Activated effector memory CD4-positive, alpha-beta T cell treated with Interleukin-2 at 50 U/mL for 16 hours (primary cell): ENCODE data around the gene NAT14.
"Not testable (repeated sequence)": the region's sequence is repeated elsewhere in the genome, so short reads cannot be mapped to it uniquely, and the experiment has no call there.

Experiments
- DNase-seq: peaks from one replicate; pipeline ENCODE4 v3.0.0-alpha.2; 2020

The NAT14 gene

GRCh38 chr19:55487924-55488687 is 3.1 kb downstream of the NAT14 start, which contains the start of gene SSC5D:
Gene SSC5D (plus strand): TSS chr19:55488436. CDS start chr19:55488590, 154 bp downstream.
- DNase-seq = no peak

DNA sequence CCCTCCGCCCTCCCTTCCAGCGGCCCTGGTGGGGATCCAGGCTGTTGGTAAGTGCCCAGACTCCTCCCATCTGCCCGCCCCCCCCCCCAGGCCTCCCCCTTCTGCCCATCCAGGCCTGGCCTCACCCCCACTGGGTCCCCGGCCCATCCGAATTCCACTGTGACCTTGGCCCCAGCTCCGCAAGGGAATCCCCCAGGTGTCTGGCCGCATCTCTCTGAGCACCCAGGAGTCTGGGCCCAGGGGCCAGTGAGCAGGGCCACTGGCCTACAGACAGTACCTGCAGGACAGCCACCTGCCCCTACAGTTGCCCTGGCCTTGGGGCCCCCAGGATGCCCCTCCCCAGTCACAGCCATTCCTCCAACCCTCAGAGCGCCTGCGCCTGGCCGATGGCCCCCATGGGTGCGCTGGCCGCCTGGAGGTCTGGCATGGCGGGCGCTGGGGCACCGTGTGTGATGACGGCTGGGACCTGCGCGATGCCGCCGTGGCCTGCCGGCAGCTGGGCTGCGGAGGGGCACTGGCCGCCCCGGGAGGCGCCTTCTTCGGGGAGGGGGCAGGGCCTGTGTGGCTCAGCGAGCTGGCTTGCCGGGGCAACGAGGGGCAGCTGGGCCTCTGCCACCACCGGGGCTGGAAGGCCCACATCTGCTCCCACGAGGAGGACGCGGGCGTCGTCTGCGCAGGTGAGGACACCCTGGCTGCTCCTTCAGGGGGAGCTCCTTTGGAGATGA is 4.2 kb downstream of the NAT14 start:
- DNase-seq = no peak

GRCh38 chr19:55489711-55490477 is 4.9 kb downstream of the NAT14 start:
- no peak for DNase-seq

- DNase-seq = no peak
Observed at GRCh38 chr19:55490478-55491432, 5.8 kb downstream of the NAT14 start.

DNA sequence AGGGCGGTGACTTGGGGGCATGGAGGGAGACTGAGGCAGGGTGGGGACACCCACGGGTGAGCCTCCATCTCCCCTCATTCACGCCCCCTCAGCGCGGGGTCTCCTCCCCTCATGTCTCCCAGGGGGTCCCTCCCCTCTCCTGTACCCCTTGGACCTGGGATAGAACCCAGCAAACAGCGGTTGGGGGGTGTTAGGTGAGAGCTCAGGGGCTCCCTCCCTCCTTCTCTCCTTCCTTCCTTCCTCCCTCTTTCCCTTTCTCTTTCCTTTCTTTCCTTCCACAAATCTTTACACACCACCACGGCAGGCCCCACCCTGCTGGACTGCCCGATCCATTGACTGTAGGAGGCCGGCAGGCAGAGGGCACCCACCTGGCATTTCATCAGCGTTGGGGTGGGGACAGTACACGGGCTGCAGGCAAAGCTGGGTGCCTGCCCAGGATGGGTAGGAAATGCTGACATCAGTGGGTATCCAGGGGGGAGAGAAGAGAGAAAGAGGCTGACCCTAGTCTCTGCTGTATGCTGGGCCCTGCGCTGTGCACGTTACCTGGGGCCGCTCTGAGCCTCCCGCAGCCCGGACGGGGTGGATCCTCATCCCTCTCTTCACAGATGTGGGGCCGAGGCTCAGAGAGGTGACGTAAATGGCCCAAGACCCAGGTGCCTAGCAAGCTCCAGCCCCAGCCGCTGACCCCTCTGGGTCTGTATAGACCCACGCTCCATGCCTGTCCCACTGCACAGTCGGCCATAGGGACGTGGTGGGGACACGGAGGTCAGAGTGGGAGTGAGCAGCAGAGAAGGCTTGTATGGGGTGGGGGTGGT is 6.8 kb downstream of the NAT14 start:
- DNase-seq = no peak

DNA sequence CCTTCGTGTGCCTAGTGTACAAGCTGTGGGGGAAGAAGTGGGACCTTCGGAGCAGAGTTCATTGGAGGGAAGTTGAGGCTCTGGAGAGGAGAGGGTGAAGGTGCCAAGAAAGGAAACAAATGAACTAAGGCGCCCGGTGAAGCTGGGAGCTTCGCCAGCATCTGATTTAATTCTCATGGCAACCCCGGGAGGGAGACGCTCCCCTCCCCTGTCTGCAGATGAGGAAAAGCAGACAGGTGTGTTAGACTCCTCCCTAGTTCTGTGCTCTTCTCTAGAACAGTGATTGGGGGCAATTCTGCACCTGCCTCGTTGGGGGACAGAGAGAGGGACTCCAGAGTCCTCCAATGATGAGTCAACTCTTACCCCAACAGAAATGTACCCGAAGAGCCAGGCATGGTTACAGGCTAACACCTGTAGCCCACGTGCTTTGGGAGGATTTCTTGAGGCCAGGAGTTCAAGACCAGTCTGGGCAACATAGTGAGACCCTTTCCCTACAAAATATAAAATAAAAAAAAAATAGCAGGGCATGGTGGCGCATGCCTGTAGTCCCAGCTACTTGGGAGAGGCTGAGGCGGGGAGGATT is 7.5 kb downstream of the NAT14 start:
- DNase-seq = no peak

- DNase-seq = no peak
Observed at GRCh38 chr19:55493052-55493644, 8.2 kb downstream of the NAT14 start.

- DNase-seq = no peak
Observed at GRCh38 chr19:55493645-55494171, 8.7 kb downstream of the NAT14 start.

GRCh38 chr19:55494172-55494761 is 9.3 kb downstream of the NAT14 start:
- no peak for DNase-seq

GRCh38 chr19:55495646-55496349 is 10.8 kb downstream of the NAT14 start:
- no peak for DNase-seq

- not testable (repeated sequence) for DNase-seq
Observed at GRCh38 chr19:55496820-55497219, 11.8 kb downstream of the NAT14 start.

DNA sequence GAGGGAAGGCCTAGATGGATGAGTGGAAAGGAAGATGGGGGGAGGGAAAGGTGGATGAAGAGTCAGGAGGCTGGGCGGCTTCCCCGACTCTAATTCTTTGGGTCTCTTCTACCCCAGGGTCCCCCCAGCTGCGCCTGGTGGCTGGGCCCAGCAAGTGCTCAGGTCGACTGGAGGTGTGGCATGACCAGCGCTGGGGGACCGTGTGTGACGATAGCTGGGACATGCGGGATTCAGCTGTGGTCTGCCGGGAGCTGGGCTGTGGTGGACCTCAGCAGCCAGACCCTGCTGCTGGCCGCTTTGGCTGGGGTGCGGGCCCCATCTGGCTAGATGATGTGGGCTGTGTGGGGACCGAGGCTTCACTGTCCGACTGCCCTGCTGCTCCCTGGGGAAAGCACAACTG is 12.8 kb downstream of the NAT14 start:
- no peak for DNase-seq

- DNase-seq = no peak
Observed at GRCh38 chr19:55498246-55498840, 13.4 kb downstream of the NAT14 start.

GRCh38 chr19:55500368-55500952 is 15.5 kb downstream of the NAT14 start:
- DNase-seq = no peak

DNA sequence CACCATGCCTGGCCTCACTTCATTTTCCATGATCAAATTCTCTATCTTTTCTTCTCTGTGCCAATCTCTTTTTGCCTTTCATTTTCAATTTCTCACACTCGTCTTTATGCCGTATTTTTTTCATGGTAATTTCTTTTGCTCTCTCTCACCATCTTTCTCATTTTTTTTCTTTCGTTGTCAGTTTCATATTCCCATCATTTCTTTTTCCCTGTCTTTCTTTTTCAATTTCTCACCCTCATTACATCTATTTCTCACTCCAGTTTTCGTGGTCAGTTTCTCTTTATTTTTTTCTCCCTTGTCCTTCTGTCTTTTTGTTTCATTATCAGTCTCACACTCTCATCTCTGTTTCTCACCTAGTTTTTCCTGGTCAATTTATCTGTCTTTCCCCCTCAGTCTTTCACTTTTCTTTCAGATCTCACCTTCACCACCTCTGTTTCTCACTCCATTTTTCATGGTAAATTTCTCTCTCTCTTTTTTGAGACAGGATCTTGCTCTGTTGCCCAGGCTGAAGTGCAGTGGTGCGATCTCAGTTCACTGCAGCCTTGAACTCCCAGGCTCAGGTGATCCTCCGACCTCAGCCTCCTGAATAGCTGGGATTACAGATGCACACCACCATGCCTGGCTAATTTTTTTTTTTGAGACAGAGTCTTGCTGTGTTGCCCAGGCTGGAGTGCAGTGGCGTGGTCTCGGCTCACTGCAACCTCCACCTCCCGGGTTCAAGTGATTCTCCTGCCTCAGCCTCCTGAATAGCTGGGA is 17.4 kb downstream of the NAT14 start:
- DNase-seq = no peak

GRCh38 chr19:55503157-55503501 is 18.1 kb downstream of the NAT14 start:
- no peak for DNase-seq

GRCh38 chr19:55503502-55504251 is 18.7 kb downstream of the NAT14 start:
- DNase-seq = peak; percentile 87
